GM19035 (cell line): ENCODE results near the gene C6orf58.

ENCODE experiments used
- ATAC-seq: cut with Tn5 transposase; IDR thresholded peaks from one replicate; pipeline ENCODE4 v1.9.1; 2021; ENCODE audit not compliant: unreplicated experiment

C6orf58 gene

GRCh38 chr6:127576874-127577273 lies at the start of gene C6orf58:
Gene C6orf58 (plus strand): TSS chr6:127577174. CDS start chr6:127577186, 12 bp downstream.
- ATAC-seq: no peak

GRCh38 chr6:127533011-127533410 lies 44.0 kb upstream of the C6orf58 start:
- ATAC-seq: no peak

DNA sequence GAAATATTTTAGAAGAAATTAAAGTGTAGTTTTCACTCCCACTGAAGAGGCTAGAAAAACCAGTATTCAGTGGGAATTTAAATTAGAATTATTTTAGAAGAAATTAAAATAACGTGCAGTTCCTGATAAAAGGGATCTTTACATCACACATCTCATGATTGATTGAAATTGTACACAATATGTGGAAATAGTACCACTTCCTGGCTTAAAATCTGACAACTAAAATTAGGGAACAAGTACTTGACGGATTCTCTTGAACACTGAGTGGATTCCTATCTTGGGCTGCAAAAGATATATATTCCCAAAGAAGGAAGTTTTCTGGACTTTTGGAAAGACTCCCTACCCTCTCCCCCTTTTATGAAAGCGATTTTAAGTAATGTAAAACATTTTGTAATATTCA lies 43.2 kb upstream of the C6orf58 start:
- no peak for ATAC-seq

DNA sequence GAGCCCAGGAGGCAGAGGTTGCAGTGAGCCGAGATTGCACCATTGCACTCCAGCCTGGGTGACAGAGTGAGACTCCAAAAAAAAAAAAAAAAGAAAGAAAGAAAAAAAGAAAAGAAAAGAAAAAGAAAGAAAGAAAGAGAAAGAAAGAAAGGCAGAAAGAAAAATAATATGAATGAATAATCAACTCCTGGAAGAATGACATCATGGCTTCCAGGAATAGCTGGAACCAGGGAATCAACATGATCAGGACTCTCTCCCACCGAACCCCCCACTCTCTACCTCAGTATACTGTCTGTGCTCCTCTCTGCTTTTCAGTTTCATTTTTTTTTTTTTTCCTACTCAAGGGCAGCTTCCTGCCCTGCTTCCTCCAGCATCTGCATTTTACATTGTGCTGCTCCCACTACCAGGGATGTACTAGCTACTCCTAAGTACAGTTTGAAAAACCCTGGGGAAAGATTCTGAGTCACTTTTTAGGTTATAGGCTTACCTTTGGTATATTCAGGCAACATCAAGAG lies 38.2 kb upstream of the C6orf58 start:
- ATAC-seq: no peak

GRCh38 chr6:127539272-127539671 lies 37.7 kb upstream of the C6orf58 start:
- ATAC-seq: no peak

DNA sequence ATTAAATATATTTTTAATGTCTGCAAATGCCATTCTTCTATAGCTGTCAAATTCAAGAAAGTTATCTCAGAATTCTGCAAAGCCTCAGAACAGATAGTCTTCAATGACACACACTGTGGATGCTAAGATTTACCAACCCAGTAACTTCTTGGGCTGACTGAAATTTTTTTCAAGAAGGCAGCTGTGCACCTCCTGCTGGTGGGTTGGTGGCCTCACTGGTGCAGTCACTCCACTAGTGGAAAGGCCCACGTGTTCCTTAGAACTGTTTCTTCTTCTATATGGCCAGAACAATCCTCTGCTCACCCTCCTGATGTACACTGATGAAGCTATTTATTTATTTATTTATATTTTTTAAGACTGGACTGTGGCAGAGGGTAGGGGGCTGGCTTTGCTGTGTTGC lies 29.8 kb upstream of the C6orf58 start:
- ATAC-seq: no peak

DNA sequence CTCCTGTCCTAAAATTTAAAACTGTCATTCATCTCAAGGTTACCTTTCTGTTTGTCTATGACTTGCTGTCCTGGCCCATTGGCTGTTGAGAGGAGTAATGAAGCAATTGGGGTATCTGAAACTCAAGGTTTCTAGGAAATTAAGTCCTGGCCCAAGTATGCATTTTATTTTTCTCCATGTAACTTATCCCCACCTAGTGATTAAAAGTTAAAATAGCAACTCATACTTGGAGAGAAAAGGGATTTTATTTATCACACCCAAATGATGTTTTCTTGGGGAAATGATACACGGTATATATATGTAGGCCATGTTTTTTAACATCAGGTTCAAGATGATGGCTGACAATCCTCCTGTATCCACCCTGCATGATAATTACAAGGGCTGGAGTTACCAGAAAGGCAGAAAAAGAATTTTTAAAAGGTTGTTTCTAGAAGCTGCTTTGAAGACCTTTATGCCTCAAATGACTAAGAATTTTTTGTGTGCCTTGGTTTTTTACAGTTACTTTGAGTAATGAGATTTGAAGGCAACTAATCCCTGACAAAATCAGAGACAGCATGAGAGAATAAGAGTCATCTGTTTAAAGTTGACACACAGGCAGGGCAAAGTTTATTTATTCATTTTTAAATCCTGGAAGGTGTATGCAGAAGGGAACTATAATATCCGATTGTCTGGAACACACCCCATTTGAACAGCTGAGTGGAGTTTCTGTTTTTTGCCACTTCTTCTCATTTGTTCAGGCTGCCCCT lies 28.9 kb upstream of the C6orf58 start:
- ATAC-seq: no peak

DNA sequence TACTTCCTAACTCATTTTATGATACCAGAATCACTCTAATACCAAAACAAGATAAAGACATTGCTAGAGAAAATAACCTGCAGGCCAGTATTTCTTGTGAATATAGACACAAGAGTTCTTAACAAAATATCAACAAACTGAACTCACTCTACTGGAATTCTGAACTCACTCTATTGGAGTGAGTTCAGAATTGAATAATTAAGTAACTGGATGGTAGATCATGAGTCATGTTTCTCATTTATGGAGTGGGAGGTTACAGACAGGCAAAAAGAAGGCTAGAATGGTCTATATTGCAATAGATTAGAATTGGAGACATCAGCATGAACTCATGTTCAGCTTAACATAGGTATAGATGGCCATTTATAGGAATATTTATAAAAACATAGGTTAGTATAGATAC lies 26.6 kb upstream of the C6orf58 start:
- ATAC-seq: no peak

GRCh38 chr6:127554435-127555006 lies 22.5 kb upstream of the C6orf58 start:
- ATAC-seq: no peak

DNA sequence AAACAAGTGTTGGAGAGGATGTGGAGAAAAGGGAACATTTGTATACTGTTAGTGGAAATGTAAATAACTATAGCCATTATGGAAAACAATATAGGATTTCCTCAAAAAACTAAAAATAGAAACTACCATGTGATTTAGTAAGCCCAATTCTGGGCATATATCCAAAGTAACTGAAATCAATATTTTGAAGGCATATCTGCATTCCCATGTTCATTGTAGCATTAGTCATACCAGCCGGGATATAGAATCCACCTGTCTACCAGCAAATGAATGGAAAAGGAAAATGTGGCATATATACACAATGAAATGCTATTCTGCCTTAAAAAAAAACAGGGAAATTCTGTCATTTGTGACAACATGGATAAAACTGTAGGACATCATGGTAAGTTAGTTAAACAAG lies 15.3 kb upstream of the C6orf58 start:
- ATAC-seq: no peak

DNA sequence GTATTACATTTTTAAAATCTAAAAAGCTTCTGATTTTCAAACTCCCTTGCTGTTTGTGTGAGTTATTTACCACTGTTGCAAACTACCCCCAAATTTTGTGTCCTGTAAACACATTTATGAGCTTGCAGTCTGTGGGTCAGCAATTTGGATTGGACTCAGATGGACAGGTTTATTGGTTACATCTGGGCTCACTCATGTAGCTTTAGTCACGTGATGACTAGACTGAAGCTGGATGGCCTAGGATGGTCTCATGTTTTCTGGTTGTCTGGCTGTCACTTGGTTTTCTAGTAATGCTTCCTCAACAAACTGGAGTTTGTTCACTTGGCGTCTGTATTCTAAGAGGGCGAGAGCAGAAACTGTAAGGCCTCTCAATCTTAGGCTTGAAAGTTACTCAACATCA lies 12.2 kb upstream of the C6orf58 start:
- ATAC-seq: no peak

GRCh38 chr6:127566119-127566518 lies 10.9 kb upstream of the C6orf58 start:
- ATAC-seq: no peak

DNA sequence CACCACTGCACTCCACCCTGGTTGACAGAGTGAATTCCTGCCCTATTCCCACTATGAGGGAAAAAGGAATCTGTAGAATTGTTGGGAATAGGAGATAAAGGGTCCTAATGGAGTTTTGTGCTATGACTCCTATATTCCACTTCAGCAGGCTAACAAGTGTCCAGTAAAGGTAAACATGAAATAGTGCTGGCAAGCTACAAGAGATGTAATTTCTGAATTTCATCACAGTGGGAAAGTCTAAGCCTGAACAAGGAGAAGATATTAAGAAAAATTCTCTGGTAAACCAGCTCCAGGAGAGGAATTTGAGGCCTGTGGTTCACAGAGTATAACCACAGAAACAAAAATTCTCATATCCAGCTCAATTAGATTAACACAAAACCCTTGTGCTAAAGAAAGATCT lies 10.3 kb upstream of the C6orf58 start:
- no peak for ATAC-seq

GRCh38 chr6:127567476-127567875 lies 9.5 kb upstream of the C6orf58 start:
- no peak for ATAC-seq

- ATAC-seq: peak; percentile 78
Observed at GRCh38 chr6:127570739-127571389, 6.1 kb upstream of the C6orf58 start.

- ATAC-seq: no peak
Observed at GRCh38 chr6:127578900-127579299, 1.9 kb downstream of the C6orf58 start.

DNA sequence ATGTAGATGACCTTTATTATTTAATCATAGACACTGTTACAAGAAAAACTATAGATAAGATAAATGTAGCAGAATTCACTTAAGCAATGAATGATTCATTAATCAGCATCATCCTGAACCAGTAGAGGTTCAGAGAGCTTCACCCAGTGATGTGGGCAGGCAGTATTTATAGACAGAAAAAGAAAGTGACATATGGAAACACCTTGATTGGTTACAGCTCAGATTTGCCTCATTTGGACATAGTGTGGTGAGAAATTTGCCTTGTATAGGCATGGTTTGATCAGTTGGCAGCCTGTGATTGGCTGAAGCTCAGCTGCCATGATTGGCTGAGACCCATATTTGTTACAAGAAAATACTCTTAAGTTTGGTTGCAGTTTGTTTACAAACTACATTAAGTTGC lies 4.6 kb downstream of the C6orf58 start:
- ATAC-seq: no peak

DNA sequence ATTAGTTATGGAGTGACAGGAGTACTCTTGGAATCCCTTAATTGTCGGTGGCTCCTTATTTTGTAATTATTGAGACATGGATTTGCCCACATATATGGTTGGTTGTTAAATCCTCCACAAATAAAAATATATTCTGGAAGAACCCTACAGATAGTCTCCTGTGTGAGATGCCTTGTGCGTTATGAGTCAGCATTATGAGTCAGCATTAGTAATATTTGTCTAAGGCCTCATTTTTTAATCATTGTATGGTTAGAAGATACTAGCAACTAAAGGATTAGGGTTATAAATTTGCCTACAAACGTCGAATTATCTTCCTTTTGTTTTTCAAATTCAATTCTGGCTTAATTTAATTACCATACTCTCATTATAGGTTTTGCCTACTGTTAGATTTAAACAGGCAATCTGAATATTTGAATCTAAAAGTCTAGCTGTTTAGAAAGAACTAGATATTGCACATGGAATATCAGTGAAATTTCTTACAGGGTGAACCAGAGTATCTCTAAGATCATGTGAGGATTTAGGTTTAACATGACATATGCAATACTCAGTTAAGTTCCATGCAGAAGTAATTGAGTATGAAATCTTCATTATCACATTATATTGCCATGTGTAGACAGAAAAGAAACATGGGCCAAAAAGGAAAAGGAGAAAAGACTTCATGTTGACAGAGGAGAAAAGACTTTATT lies 5.9 kb downstream of the C6orf58 start:
- no peak for ATAC-seq

- no peak for ATAC-seq
Observed at GRCh38 chr6:127585123-127585522, 8.1 kb downstream of the C6orf58 start.

- ATAC-seq: no peak
Observed at GRCh38 chr6:127586372-127586771, 9.4 kb downstream of the C6orf58 start.

DNA sequence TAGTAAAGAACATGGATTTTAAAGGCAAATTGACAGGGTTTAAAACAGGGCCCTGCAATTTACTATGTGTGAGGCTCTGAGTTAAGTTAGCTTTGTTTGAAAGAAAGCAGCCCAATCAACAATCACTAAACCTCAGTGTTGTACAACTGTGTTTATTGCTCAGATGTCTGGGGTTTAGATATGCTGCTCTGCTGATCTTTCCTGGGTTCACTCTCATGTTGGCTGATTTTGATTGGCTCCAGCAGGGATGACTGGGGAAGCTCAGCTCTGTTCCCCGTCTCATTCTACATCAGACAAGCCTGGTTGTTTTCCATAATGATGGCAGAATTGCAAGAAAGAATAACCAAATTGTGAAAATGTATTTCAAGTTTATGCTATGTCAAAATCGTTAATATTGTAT lies 10.9 kb downstream of the C6orf58 start:
- no peak for ATAC-seq

GRCh38 chr6:127589135-127589534 lies 12.2 kb downstream of the C6orf58 start:
- no peak for ATAC-seq
